Parathyroid adenoma (tissue), 2 donors: ENCODE results near the gene FSTL5.

ENCODE experiments used
- H2AFZ ChIP-seq: fragments of 300-600 bp; sonication (generic); one replicate; pipeline ENCODE4 v1.7.0; 2017; ENCODE audit warnings: antibody characterized with exemption, mild to moderate bottlenecking
- H3K27ac ChIP-seq: fragments of 300-600 bp; sonication (generic); one replicate; pipeline ENCODE4 v1.7.0; 2017
- H3K27me3 ChIP-seq: fragments of 300-600 bp; sonication (generic); one replicate; pipeline ENCODE4 v1.7.0; 2017; ENCODE audit warnings: low read length; ENCODE audit not compliant: control insufficient read depth, insufficient read depth
- H3K36me3 ChIP-seq: fragments of 300-600 bp; sonication (generic); one replicate; pipeline ENCODE4 v1.7.0; 2017; ENCODE audit warnings: low read length; ENCODE audit not compliant: control insufficient read depth, insufficient read depth
- H3K4me1 ChIP-seq: fragments of 300-600 bp; sonication (generic); one replicate; pipeline ENCODE4 v1.7.0; 2017; ENCODE audit warnings: control low read depth
- H3K4me2 ChIP-seq: fragments of 300-600 bp; sonication (generic); one replicate; pipeline ENCODE4 v1.7.0; 2017; ENCODE audit warnings: low read length
- H3K4me3 ChIP-seq: fragments of 300-600 bp; sonication (generic); one replicate; pipeline ENCODE4 v1.7.0; 2017; ENCODE audit warnings: low read depth, low read length
- H3K79me2 ChIP-seq: fragments of 300-600 bp; sonication (generic); one replicate; pipeline ENCODE4 v1.7.0; 2017; ENCODE audit warnings: control low read depth
- H3K9ac ChIP-seq: fragments of 300-600 bp; sonication (generic); one replicate; pipeline ENCODE4 v1.7.0; 2017; ENCODE audit warnings: mild to moderate bottlenecking
- H3K9me3 ChIP-seq: fragments of 300-600 bp; sonication (generic); one replicate; pipeline ENCODE4 v1.7.0; 2017; ENCODE audit warnings: low read length; ENCODE audit not compliant: control insufficient read depth
- TF ChIP-seq, protein P1 (sequence below): fragments of 300-600 bp; sonication (generic); IDR thresholded peaks from one replicate; pipeline ENCODE4 v1.7.0; 2017; ENCODE audit warnings: antibody characterized with exemption, mild to moderate bottlenecking
- donor health status: primary hyperparathyroidism.

FSTL5 gene

DNA sequence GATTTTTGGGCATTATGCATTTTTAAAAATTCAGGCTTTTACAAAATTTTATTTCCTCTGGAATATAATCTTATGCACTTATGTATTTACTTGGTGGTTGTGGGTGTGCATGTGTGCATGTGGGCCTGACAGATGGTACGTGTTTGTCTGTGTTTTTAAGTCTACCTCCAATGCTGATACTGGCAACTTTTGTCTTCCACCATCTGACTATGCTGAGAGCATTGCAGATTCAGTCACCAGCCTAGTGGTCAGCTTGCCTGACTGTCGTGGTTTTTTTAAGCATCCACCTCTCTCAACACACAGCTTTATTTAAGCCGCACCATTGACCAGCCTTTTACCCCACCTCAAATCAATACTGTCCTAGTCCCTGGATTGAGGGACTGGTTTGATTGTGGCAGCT is 37.1 kb downstream of the FSTL5 start:
- no peak overlapping the region for H2AFZ ChIP-seq
- H3K36me3 ChIP-seq: no peaks in the 10 kb centered on the region
- no peaks in the 10 kb centered on the region for H3K79me2 ChIP-seq
- H3K4me1 ChIP-seq: no peaks in the 10 kb centered on the region
- TF ChIP-seq, protein P1, sequence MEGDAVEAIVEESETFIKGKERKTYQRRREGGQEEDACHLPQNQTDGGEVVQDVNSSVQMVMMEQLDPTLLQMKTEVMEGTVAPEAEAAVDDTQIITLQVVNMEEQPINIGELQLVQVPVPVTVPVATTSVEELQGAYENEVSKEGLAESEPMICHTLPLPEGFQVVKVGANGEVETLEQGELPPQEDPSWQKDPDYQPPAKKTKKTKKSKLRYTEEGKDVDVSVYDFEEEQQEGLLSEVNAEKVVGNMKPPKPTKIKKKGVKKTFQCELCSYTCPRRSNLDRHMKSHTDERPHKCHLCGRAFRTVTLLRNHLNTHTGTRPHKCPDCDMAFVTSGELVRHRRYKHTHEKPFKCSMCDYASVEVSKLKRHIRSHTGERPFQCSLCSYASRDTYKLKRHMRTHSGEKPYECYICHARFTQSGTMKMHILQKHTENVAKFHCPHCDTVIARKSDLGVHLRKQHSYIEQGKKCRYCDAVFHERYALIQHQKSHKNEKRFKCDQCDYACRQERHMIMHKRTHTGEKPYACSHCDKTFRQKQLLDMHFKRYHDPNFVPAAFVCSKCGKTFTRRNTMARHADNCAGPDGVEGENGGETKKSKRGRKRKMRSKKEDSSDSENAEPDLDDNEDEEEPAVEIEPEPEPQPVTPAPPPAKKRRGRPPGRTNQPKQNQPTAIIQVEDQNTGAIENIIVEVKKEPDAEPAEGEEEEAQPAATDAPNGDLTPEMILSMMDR: no peak
- no peaks in the 10 kb centered on the region for H3K9me3 ChIP-seq
- H3K4me3 ChIP-seq: no peak overlapping the region
- no peaks in the 10 kb centered on the region for H3K27me3 ChIP-seq
- H3K4me2 ChIP-seq: no peak overlapping the region
- H3K27ac ChIP-seq: no peak overlapping the region
- H3K9ac ChIP-seq: no peak overlapping the region

DNA sequence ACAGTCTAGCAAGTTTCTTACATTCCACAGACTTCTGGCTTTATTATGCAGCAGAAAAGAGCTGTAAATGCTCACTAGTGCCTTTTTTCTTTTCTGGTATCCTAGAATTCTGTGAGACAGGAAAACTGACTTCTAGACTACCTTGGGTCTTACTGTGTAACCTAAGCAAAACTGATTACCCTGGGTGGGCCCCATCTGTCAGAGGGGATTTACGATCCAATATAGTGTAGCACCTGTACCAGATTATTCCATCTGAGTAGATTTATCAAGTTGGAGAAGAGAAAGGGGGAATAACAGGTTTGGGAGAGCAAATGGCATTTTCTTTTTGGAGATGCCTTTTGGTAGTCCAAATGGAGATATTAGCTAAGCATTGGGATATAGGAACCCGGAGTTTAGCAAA is 46.7 kb downstream of the FSTL5 start:
- H3K4me2 ChIP-seq: no peak overlapping the region
- no peak overlapping the region for H3K9ac ChIP-seq
- TF ChIP-seq, protein P1: no peak
- no peak overlapping the region for H2AFZ ChIP-seq
- no peak overlapping the region for H3K4me3 ChIP-seq
- no peaks in the 10 kb centered on the region for H3K79me2 ChIP-seq
- no peak overlapping the region for H3K27ac ChIP-seq
- H3K36me3 ChIP-seq: no peaks in the 10 kb centered on the region
- no peaks in the 10 kb centered on the region for H3K9me3 ChIP-seq
- no peaks in the 10 kb centered on the region for H3K27me3 ChIP-seq
- no peaks in the 10 kb centered on the region for H3K4me1 ChIP-seq

DNA sequence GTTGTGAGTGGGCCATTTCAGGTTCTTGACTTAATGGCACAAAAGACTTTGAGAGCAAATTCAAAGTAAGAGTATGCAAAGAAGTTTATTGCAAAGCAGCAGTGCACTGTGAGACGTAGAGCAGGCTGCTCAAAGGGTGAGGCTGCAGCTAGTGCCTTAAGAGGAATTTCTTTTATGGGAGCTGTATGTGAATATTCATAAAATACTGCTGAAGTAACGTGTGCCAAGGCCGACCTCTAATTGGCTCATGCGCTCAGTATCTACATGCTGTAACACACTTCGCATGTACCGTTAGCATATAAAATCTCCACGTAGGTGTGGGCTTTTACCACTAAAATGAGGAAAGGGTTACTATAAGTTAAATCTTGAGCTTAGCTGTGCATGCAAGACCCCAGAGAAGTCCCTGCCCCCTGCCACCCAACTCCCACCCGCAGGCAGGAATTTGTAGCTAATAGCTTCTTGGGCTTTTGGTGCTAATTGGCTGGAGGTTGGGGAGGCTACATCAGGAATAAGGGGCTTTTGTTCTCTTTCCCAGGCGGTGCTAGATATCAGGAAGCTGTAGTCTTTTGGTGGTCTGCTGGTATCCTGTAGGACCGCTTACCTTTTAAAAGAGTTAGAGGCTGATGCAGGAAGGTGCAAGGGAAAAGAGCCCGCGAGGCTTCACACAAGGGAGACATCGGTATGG is 47.6 kb downstream of the FSTL5 start:
- no peak overlapping the region for H3K4me2 ChIP-seq
- TF ChIP-seq, protein P1: no peak
- H3K4me3 ChIP-seq: no peak overlapping the region
- no peaks in the 10 kb centered on the region for H3K36me3 ChIP-seq
- H3K27me3 ChIP-seq: no peaks in the 10 kb centered on the region
- no peaks in the 10 kb centered on the region for H3K79me2 ChIP-seq
- H3K9ac ChIP-seq: no peak overlapping the region
- no peak overlapping the region for H2AFZ ChIP-seq
- no peak overlapping the region for H3K27ac ChIP-seq
- no peaks in the 10 kb centered on the region for H3K9me3 ChIP-seq
- H3K4me1 ChIP-seq: no peaks in the 10 kb centered on the region

DNA sequence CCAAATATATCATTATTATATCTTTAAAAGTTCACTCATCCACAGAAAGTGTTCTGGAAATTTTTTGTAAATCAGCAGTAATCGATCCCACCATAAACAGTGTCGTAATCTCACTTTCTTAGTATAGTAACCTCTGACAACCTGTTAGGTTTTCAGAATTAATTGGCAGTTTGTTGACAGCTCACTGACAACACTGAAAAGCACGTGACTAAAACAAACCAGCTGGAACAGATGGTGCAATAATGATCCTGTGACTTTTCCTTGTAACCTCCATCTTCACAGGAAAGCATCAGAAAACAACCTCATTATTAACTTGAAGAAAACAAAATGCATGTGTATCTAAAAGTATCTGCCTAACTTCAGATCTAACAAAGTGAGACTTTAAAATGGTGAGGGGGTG is 48.5 kb downstream of the FSTL5 start:
- Histone ChIP-seq H3K27ac (no peak overlapping the region), H3K9me3 (no peaks in the 10 kb centered on the region), H3K4me3 (no peak overlapping the region), H3K27me3 (no peaks in the 10 kb centered on the region), H3K4me2 (no peak overlapping the region), H3K36me3 (no peaks in the 10 kb centered on the region), H3K79me2 (no peaks in the 10 kb centered on the region), H2AFZ (no peak overlapping the region), H3K9ac (no peak overlapping the region), H3K4me1 (no peaks in the 10 kb centered on the region)
- TF ChIP-seq, protein P1: no peak

DNA sequence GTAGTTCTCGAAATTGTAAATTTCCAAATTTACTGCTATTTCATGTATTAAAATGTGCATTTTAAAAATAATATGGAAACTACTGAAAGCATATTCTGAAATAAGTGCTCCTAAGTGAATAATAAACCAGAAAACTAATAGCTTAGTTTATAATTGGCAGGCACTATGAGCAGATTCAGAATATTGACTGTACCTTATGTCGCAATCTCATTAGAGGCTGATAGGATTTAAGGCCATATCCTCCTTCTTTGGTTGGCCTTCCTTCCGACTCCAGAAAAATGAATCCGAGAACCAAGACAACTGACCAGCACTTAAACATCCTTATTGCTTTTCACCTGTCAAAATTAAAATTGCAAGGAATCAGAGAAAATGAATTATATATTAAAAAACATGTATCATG is 52.7 kb downstream of the FSTL5 start:
- Histone ChIP-seq H3K9me3 (no peaks in the 10 kb centered on the region), H2AFZ (no peak overlapping the region), H3K36me3 (no peaks in the 10 kb centered on the region), H3K27me3 (no peaks in the 10 kb centered on the region), H3K4me2 (no peak overlapping the region), H3K4me3 (no peak overlapping the region), H3K27ac (no peak overlapping the region), H3K9ac (no peak overlapping the region), H3K79me2 (no peaks in the 10 kb centered on the region), H3K4me1 (no peaks in the 10 kb centered on the region)
- TF ChIP-seq, protein P1: no peak
